ENCODE measurements around the gene TTPAL.
"Not testable (repeated sequence)": the region's sequence is repeated elsewhere in the genome, so short reads cannot be mapped to it uniquely, and the experiment has no call there.

Gene TTPAL

DNA sequence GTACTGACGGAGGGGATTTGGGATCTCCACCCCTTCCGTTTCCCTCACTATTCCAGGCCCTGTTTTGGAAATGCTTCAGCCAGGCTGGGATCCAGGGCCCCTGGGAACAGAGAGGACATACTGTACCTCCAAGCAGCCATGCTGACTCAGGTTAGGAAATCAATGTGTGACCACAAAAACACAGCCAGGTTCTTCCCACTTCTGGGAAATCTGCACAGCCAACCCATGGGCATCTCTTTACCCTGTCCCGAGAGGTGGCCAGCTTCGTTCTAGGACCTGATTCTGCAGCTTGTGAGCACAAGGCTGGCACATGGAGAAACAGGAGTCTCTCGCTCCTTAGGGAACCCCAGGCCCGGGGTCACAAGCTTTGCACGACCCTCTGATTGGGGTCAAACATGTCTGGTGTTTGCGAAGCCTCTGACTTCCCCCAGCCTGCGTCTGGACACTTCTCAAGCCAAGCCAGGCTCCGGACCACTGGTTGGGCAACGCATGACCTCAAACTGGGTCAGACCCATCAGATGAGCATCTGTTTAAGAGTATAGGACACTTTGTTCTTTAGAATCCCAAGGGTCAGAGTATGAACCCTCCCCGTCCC is 8.3 kb upstream of the TTPAL start:
- DNase-seq (ENCODE audit: low read depth in 1 of 2, low spot score in 1 of 2) = no peak

DNA sequence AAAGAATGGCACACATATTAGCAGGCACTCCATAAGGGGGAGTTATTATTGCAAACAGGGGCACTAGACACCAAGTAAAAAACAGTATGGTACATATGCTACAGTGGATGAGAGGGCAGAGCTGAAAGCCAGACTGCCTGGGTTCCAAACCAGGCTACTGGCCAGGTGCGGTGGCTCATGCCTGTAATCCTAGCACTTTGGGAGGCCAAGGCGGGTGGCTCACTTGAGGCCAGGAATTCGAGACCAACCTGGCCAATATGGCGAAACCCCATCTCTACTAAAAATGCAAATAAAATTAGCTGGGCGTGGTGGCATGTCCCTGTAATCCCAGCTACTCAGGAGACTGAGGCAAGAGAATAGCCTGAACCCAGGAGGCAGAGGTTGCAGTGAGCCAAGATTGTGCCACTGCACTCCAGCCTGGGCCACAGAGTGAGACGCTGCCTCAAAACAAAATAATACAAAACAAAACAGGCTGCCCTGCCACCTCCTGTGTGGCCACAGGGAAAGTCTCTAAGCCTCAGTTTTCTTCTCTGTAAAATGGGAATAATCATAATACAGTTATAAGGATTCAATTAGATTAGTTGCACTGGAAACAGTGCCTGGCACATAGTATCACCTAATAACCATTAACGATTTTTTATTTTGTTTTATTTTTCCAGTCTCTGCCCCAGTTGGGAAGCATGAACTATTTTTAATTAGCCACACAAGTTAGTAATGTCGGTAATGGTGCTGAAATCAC is 7.5 kb upstream of the TTPAL start:
- no peak for DNase-seq (ENCODE audit: low read depth in 1 of 2, low spot score in 1 of 2)

DNA sequence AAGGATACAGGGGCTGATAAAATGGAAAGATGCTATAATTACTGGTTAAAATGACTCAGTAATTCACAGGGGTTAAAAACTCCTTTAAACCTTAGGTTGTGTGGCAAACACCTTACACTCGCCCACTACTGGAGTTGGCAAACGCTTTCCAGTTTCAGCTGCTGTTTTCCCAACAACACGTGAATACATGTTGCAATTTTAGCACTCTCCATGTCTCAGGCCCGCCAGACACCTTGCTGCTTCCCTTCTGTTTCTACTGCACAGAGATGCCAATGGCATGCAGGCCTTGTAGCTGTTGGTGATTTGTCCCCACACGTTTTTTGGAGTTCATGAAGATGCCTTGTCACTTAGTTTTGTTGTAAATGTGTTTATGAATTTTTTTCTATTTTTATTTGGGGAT is 5.3 kb upstream of the TTPAL start:
- no peak for DNase-seq (ENCODE audit: low read depth in 1 of 2, low spot score in 1 of 2)

DNA sequence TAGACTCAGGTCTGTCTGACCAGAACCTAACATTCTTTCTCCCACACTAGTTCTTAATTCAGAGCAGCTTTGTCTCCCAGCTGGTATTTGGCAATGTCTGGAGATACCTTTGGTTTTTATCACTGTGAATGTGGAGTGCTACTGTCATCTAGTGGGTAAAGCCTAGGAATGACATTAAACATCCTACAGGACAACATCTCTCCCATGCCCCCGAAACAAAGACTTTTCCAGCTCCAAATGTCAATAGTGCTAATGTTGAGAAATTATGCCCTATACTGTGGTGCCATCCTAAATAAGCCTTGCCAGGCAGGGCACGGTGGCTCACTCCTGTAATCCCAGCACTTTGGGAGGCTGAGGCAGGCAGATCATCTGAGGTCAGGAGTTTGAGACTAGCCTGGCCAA is 4.2 kb upstream of the TTPAL start:
- DNase-seq (ENCODE audit: low read depth in 1 of 2, low spot score in 1 of 2) = no peak

DNA sequence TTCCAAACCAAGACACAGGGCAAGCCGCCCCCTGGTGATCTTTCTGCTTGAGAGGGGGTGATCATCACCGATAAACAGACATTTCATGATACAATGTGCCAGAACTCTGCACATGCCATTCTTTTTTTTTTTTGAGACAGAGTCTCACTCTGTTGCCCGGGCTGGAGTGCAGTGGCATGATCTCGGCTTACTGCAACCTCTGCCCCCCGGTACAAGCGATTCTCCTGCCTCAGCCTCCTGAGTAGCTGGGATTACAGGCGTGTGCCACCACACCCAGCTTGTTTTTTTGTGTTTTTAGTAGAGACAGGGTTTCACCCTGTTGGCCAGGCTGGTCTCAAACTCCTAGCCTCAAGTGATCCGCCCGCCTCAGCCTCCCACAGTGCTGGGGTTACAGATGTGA is 3.4 kb upstream of the TTPAL start:
- DNase-seq (ENCODE audit: low read depth in 1 of 2, low spot score in 1 of 2) = not testable (repeated sequence)

GRCh38 chr20:44475372-44475693 is 341 bp upstream of the TTPAL start:
- DNase-seq (ENCODE audit: low read depth in 1 of 2, low spot score in 1 of 2) = no peak

GRCh38 chr20:44477151-44477550 is 1.5 kb downstream of the TTPAL start:
- no peak for DNase-seq (ENCODE audit: low read depth in 1 of 2, low spot score in 1 of 2)

- DNase-seq (ENCODE audit: low read depth in 1 of 2, low spot score in 1 of 2) = no peak
Observed at GRCh38 chr20:44478206-44478605, 2.5 kb downstream of the TTPAL start.

- no peak for DNase-seq (ENCODE audit: low read depth in 1 of 2, low spot score in 1 of 2)
Observed at GRCh38 chr20:44479643-44480042, 4.0 kb downstream of the TTPAL start.

DNA sequence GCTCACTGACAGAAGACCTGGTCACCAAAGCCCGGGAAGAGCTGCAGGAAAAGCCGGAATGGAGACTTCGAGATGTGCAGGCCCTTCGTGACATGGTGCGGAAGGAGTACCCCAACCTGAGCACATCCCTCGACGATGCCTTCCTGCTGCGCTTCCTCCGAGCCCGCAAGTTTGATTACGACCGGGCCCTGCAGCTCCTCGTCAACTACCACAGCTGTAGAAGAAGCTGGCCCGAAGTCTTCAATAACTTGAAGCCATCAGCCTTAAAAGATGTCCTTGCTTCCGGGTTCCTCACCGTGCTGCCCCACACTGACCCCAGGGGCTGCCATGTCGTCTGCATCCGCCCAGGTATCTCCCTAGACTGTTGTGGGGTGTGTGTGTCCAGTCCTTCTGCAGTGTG is 4.4 kb downstream of the TTPAL start:
- DNase-seq (ENCODE audit: low read depth in 1 of 2, low spot score in 1 of 2) = no peak

DNA sequence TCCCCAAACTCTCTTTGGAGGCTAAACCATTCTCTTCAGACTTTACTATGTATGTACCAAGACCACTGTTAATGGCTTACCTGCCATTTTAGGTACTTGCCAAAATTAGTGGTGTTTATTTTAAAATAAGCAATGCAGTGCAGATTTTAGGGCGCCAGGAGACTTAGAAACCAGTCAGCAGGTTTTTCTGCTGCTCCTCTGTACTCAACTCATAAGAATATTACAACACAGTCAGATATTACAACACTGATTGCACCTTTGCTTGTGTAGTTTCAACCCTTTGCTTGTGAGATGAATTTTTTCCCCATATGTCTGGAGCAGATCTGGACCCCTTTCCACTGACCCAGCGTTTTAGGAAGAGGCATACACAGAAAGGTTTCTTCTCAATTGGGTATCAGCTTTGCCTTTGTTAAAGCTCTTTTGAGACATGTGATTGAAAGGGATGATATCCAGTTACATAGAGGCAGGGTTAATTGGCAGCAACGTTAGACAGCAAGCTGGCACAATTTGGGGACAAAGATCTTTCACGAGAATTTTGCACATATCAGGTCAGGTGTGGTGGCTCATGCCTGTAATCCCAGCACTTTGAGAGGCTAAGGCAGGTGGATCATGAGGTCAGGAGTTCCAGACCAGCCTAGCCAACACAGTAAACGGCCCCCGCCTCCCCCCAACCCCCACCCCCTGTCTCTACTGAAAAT is 6.2 kb downstream of the TTPAL start:
- DNase-seq (ENCODE audit: low read depth in 1 of 2, low spot score in 1 of 2) = no peak

DNA sequence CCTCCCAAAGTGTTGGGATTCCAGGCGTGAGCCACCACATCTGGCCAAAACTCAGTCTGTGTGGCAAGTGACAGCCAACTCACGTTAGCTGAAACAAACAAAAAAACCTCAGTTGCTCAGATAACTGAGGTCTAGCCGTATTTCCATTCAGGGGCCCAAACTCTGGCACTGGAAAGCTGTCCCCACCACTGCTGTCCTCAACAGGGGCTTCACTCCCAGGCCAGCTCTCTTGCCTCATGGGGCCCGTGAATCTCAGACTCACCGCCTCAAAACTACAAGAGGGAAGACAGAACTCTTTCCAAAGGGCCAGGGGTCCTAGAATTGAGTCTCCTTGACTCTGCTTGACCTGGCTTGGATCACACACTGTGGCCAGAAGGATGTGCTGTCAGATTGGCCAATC is 7.4 kb downstream of the TTPAL start:
- no peak for DNase-seq (ENCODE audit: low read depth in 1 of 2, low spot score in 1 of 2)

GRCh38 chr20:44485078-44485829 is 9.6 kb downstream of the TTPAL start:
- no peak for DNase-seq (ENCODE audit: low read depth in 1 of 2, low spot score in 1 of 2)

- DNase-seq (ENCODE audit: low read depth in 1 of 2, low spot score in 1 of 2) = no peak
Observed at GRCh38 chr20:44485830-44486198, 10.1 kb downstream of the TTPAL start.

GRCh38 chr20:44488551-44488950 is 12.9 kb downstream of the TTPAL start:
- no peak for DNase-seq (ENCODE audit: low read depth in 1 of 2, low spot score in 1 of 2)

DNA sequence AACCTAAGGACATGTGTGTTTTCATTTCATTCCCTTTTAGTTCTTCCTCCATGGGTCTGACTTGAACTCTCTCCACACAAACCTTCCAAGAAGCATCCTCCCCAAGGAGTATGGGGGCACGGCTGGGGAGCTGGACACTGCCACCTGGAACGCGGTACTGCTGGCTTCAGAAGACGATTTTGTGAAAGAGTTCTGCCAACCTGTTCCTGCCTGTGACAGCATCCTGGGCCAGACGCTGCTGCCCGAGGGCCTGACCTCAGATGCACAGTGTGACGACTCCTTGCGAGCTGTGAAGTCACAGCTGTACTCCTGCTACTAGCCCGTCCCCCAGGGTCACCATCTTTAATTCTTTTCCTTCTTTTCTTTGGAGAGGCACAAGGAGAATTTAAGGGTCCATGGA is 13.5 kb downstream of the TTPAL start:
- DNase-seq (ENCODE audit: low read depth in 1 of 2, low spot score in 1 of 2) = no peak

- DNase-seq (ENCODE audit: low read depth in 1 of 2, low spot score in 1 of 2) = no peak
Observed at GRCh38 chr20:44489931-44490330, 14.3 kb downstream of the TTPAL start.

DNA sequence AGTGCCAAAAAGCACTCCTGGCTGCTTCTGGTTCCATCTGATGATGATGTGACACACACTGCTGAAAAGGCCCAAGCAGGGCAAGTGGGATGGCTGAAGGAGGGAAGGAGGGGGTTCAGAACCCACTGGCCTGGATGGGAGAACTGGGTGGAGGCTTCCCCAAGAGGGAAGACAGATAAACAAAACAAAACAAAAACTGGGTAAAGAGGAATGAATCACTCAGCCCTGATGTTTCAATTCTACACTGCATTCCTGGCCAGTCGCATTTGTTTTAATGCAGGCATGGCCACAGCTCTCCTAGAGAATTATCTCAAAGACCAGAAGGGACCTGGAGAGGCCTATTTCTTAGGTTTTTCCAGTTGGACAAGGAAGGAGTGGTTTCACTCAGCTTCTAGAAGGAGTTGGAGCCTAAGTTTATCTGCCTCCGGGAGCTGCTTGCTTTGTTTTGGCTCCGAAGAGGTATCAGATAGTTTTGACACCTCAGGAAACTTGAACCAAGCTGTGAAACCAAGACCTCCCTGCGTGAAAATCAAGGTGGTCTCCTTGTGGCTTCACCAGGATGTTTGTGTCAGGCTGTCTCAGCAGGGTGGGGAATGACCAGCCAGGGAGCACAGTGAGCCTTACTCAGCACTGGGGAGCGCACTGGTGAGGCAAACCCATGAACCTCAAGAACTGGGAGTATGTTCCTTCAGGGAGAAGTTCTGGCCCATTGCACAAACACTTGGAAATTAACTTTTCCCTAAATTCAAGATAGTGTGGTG is 16.1 kb downstream of the TTPAL start:
- no peak for DNase-seq (ENCODE audit: low read depth in 1 of 2, low spot score in 1 of 2)

DNA sequence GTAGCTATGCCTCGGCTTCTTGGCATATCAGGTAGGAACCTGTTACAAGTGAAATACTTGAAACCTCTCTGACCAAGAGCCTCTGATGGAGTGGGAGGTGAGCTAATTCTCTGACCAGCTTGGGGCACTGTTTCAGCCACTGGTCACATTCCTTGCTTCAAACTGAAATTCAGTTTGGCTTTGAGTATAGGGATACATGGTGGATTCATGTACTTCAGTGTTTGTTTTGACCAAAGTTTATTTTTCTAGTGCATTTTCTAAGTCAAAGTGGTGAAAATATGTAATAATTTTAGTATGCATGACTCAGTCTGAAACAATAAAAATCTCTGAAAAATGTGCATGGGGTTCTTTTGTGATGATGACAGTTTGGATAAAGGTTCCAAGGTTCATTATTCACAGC is 18.6 kb downstream of the TTPAL start:
- DNase-seq (ENCODE audit: low read depth in 1 of 2, low spot score in 1 of 2) = no peak

DNA sequence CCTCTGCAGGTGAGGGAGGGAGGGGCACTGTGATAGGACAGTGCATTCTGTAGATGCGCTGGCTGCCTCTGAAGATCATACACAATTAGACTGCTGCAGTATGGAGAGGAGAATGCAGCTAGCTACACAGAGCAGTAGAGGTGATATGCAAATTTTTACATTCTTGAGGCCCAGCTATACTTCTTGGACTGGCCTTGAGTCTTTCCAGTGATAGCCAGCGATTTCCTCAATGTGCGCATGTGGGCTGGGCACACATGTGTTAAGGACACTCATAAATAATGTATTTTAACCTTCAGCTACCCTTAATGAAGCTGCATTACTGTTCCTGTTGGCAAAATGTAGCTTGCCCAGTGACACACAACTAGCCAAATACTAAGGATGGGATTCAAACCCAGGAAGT is 19.0 kb downstream of the TTPAL start:
- no peak for DNase-seq (ENCODE audit: low read depth in 1 of 2, low spot score in 1 of 2)

DNA sequence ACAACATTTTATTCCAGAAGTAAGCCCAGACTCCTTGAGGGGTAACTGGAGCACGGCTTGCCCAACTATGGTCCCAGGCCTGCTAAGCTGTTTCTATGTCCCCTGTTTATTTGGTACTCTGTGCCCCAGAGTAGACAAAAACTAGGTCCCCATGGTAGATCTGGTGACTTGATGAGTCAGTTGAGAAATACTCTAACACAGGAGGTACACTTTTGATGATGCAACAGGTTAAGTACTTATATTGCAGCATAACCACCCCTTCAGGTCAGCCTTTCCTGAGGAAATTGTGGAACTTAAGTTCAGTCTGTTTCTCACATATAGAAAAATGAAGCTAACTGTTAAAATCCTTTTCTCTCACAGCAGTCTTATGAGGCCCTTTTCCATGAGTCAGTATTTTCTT is 19.6 kb downstream of the TTPAL start:
- DNase-seq (ENCODE audit: low read depth in 1 of 2, low spot score in 1 of 2) = no peak
